22Rv1 (cell line): ENCODE results near the gene EHMT1.

Experiments
- CTCF ChIP-seq: fragments of 450-650 bp; IDR thresholded peaks from 2 replicates; pipeline ENCODE4 v1.5.1; 2017; ENCODE audit warnings: mild to moderate bottlenecking
- ZFX ChIP-seq: fragments of 450-650 bp; IDR thresholded peaks from 2 replicates; pipeline ENCODE4 v1.6.1; 2017; ENCODE audit warnings: antibody characterized with exemption, borderline replicate concordance

- TF ChIP-seq CTCF (no peak), ZFX (no peak)
Observed at GRCh38 chr9:137709411-137710101, 90.8 kb downstream of the EHMT1 start.
